HG03342 (cell line): ENCODE data around the gene CCDC158.
"Not testable (repeated sequence)": the region's sequence is repeated elsewhere in the genome, so short reads cannot be mapped to it uniquely, and the experiment has no call there.

Experiments used
- ATAC-seq: cut with Tn5 transposase; IDR thresholded peaks from one replicate; pipeline ENCODE4 v1.9.1; 2021; ENCODE audit warnings: mild to moderate bottlenecking, moderate library complexity; ENCODE audit not compliant: unreplicated experiment

The CCDC158 gene

GRCh38 chr4:76430519-76431388, 9.8 kb upstream of the CCDC158 start:
- ATAC-seq, result no peak

- ATAC-seq, result no peak
Measured at GRCh38 chr4:76429636-76430035, 8.7 kb upstream of the CCDC158 start.

- no peak for ATAC-seq
Measured at GRCh38 chr4:76426272-76426671, 5.3 kb upstream of the CCDC158 start.

GRCh38 chr4:76423159-76423558, 2.2 kb upstream of the CCDC158 start:
- not testable (repeated sequence) for ATAC-seq

- no peak for ATAC-seq
Measured at GRCh38 chr4:76420188-76420761, 666 bp downstream of the CCDC158 start.

GRCh38 chr4:76410636-76411035, 10.3 kb downstream of the CCDC158 start:
- ATAC-seq, result no peak

- no peak for ATAC-seq
Measured at GRCh38 chr4:76407440-76408119, 13.4 kb downstream of the CCDC158 start.

GRCh38 chr4:76406081-76406480, 14.9 kb downstream of the CCDC158 start:
- no peak for ATAC-seq

GRCh38 chr4:76401654-76402053, 19.3 kb downstream of the CCDC158 start:
- ATAC-seq, result no peak

- ATAC-seq, result no peak
Measured at GRCh38 chr4:76388160-76388908, 32.6 kb downstream of the CCDC158 start.

GRCh38 chr4:76386566-76387305, 34.2 kb downstream of the CCDC158 start:
- no peak for ATAC-seq

- no peak for ATAC-seq
Measured at GRCh38 chr4:76385974-76386373, 35.0 kb downstream of the CCDC158 start.

GRCh38 chr4:76384052-76384451, 36.9 kb downstream of the CCDC158 start:
- ATAC-seq, result no peak

GRCh38 chr4:76383001-76383400, 37.9 kb downstream of the CCDC158 start:
- no peak for ATAC-seq

GRCh38 chr4:76381986-76382385, 39.0 kb downstream of the CCDC158 start:
- no peak for ATAC-seq

- no peak for ATAC-seq
Measured at GRCh38 chr4:76380561-76380960, 40.4 kb downstream of the CCDC158 start.

- ATAC-seq, result no peak
Measured at GRCh38 chr4:76377911-76378310, 43.0 kb downstream of the CCDC158 start.

- ATAC-seq, result no peak
Measured at GRCh38 chr4:76377481-76377901, 43.5 kb downstream of the CCDC158 start.

GRCh38 chr4:76376534-76376933, 44.4 kb downstream of the CCDC158 start:
- no peak for ATAC-seq

GRCh38 chr4:76375703-76376102, 45.2 kb downstream of the CCDC158 start:
- ATAC-seq, result no peak
